MM.1S (cell line): ENCODE data around the gene C3orf49.

Experiments
- DNase-seq: peaks from one replicate; pipeline ENCODE4 v3.0.0-alpha.2; 2015
- H2AFZ ChIP-seq: fragments of 300-600 bp; sonication (generic); 2 replicates; pipeline ENCODE4 v1.6.0; 2016; ENCODE audit warnings: antibody characterized with exemption, low read length
- H3F3A ChIP-seq: fragments of 300-600 bp; sonication (generic); 2 replicates; pipeline ENCODE4 v1.6.1; 2016; ENCODE audit warnings: mild to moderate bottlenecking, antibody characterized with exemption, low read length, moderate library complexity, mixed read lengths; ENCODE audit not compliant: insufficient read depth
- H3K27ac ChIP-seq: fragments of 300-600 bp; sonication (generic); 2 replicates; pipeline ENCODE4 v1.5.1; 2016; ENCODE audit warnings: mild to moderate bottlenecking, low read length
- H3K27me3 ChIP-seq: fragments of 300-600 bp; sonication (generic); replicated peaks from 2 replicates; pipeline ENCODE4 v1.6.0; 2016; ENCODE audit warnings: low read length; ENCODE audit not compliant: insufficient read depth
- H3K36me3 ChIP-seq: fragments of 300-600 bp; sonication (generic); replicated peaks from 2 replicates; pipeline ENCODE4 v1.6.1; 2016; ENCODE audit warnings: mild to moderate bottlenecking, low read length, mixed read lengths; ENCODE audit not compliant: insufficient read depth
- H3K4me1 ChIP-seq: fragments of 300-600 bp; sonication (generic); 2 replicates; pipeline ENCODE4 v1.6.1; 2016; ENCODE audit warnings: low read length, mixed read lengths
- H3K4me2 ChIP-seq: fragments of 300-600 bp; sonication (generic); 2 replicates; pipeline ENCODE4 v1.6.0; 2016; ENCODE audit warnings: low read depth, low read length
- H3K4me3 ChIP-seq: fragments of 300-600 bp; sonication (generic); 2 replicates; pipeline ENCODE4 v1.5.1; 2016; ENCODE audit warnings: low read length, mixed read lengths
- H3K79me2 ChIP-seq: fragments of 300-600 bp; sonication (generic); 2 replicates; pipeline ENCODE4 v1.6.1; 2016; ENCODE audit warnings: mixed run types, low read length, mixed read lengths
- H3K9ac ChIP-seq: fragments of 300-600 bp; sonication (generic); 2 replicates; pipeline ENCODE4 v1.6.1; 2016; ENCODE audit warnings: low read length, mixed read lengths
- H3K9me2 ChIP-seq: fragments of 300-600 bp; sonication (generic); replicated peaks from 2 replicates; pipeline ENCODE4 v1.6.1; 2016; ENCODE audit warnings: mild to moderate bottlenecking, low read length, mixed read lengths; ENCODE audit not compliant: insufficient read depth
- H3K9me3 ChIP-seq: fragments of 300-600 bp; sonication (generic); replicated peaks from 2 replicates; pipeline ENCODE4 v1.6.1; 2016; ENCODE audit warnings: mild to moderate bottlenecking, low read length, mixed read lengths; ENCODE audit not compliant: insufficient read depth
- H4K20me1 ChIP-seq: fragments of 300-600 bp; sonication (generic); 2 replicates; pipeline ENCODE4 v1.6.1; 2016; ENCODE audit warnings: mild to moderate bottlenecking, low read length, moderate library complexity, mixed read lengths; ENCODE audit not compliant: insufficient read depth
- CTCF ChIP-seq: fragments of 300-600 bp; sonication (generic); IDR thresholded peaks from 2 replicates; pipeline ENCODE4 v1.5.1; 2016; ENCODE audit warnings: antibody characterized with exemption, low read length, mixed read lengths
- EZH2 ChIP-seq: fragments of 300-600 bp; sonication (generic); optimal IDR thresholded peaks from 2 replicates; pipeline ENCODE3; 2017; ENCODE audit warnings: low read depth, mild to moderate bottlenecking, antibody characterized with exemption, low read length, mixed read lengths
- EZH2phosphoT487 ChIP-seq: fragments of 300-600 bp; sonication (generic); IDR thresholded peaks from 2 replicates; pipeline ENCODE4 v1.6.1; 2018; ENCODE audit warnings: antibody characterized with exemption, low read length

Gene C3orf49, protein sequence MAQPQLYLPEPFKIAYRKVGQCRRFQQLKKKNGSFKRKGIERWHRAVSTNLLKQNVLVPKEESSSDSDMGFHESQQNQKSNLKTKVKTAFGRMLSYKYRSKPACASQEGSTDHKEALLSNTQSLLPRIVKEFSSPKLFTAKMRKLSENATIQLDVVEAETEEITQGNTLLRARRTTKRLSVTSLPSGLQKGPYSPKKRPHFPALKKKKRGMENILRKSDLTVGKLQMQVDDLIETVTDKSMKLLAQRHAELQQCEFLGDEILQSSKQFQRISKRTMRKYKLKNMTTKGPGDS

DNA sequence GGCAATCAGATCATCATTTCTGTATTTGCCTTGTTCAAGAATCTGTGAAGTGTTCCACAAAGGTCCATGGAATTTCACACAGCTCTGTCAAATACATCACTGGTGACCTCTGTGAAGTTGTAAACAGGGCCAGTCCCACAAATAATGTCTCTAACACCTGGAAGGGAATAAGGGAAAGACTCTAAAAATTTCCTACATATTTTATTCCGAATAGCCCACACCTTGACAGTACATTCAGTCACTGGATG is at the start of gene C3orf49:
Gene C3orf49 (plus strand): TSS at position 149 of the 248 bp plus-strand sequence. CDS start 173 bp downstream, outside the sequence.
- no peaks in the 10 kb centered on the region for H3K4me1 ChIP-seq
- TF ChIP-seq CTCF (no peak), EZH2 (no peak), EZH2phosphoT487 (no peak)
- H3K4me2 ChIP-seq: no peak within 1 kb of the TSS
- H3K79me2 ChIP-seq: no peaks in the 10 kb centered on the region
- no peak for DNase-seq
- no peaks in the 10 kb centered on the region for H4K20me1 ChIP-seq
- no peaks in the 10 kb centered on the region for H3F3A ChIP-seq
- H3K9me2 ChIP-seq: no peaks in the 10 kb centered on the region
- H3K4me3 ChIP-seq: no peak within 1 kb of the TSS
- H3K36me3 ChIP-seq: no peaks in the 10 kb centered on the region
- H3K27ac ChIP-seq: no peak within 1 kb of the TSS
- no peak within 1 kb of the TSS for H2AFZ ChIP-seq
- H3K27me3 ChIP-seq: no peaks in the 10 kb centered on the region
- no peaks in the 10 kb centered on the region for H3K9me3 ChIP-seq
- H3K9ac ChIP-seq: no peak within 1 kb of the TSS

DNA sequence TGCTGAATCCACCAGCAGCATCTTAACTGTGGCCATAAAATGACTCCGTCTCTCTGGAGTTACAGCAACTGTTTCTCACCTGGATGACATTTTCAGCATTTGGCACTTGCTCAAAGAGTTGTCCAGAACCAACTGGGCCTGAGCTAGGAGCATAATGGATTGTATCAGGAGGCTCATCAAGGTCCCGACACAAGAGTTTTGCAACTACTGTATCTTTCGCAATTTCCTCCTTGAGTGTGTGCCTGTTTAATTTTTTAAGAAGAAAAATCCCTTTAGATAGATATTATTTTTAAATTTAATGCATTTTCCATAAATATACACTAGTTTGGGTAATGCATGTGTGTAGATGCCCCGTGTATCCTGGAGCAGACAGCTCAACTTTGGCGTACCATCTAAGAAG is 44.3 kb upstream of the C3orf49 start:
- Histone ChIP-seq H3F3A (no peaks in the 10 kb centered on the region), H3K9me2 (no peaks in the 10 kb centered on the region), H3K27me3 (no peaks in the 10 kb centered on the region), H3K4me3 (no peak overlapping the region), H3K79me2 (no peaks in the 10 kb centered on the region), H4K20me1 (no peaks in the 10 kb centered on the region), H3K4me1 (no peaks in the 10 kb centered on the region), H3K36me3 (no peaks in the 10 kb centered on the region), H3K27ac (no peak overlapping the region), H3K9me3 (no peaks in the 10 kb centered on the region), H3K9ac (no peak overlapping the region), H3K4me2 (no peak overlapping the region), H2AFZ (no peak overlapping the region)
- DNase-seq: no peak
- TF ChIP-seq EZH2phosphoT487 (no peak), CTCF (no peak), EZH2 (no peak)

GRCh38 chr3:63779227-63779626 is 39.9 kb upstream of the C3orf49 start:
- Histone ChIP-seq H3K9ac (no peak overlapping the region), H3K4me3 (no peak overlapping the region), H3K4me1 (no peaks in the 10 kb centered on the region; the same call in 1 of the 2 replicates), H3K36me3 (no peaks in the 10 kb centered on the region), H2AFZ (no peak overlapping the region), H3K27ac (no peak overlapping the region), H3K4me2 (no peak overlapping the region), H3K9me2 (no peaks in the 10 kb centered on the region), H3K9me3 (no peaks in the 10 kb centered on the region), H4K20me1 (no peaks in the 10 kb centered on the region), H3K79me2 (no peaks in the 10 kb centered on the region), H3K27me3 (no peaks in the 10 kb centered on the region), H3F3A (no peaks in the 10 kb centered on the region)
- DNase-seq: no peak
- TF ChIP-seq EZH2 (no peak), EZH2phosphoT487 (no peak), CTCF (no peak)
